Umbilical cord (tissue), 2 donors: Measurements from ENCODE around the gene POM121C. TPM values are rescaled to one million over a fixed set of nuclear protein-coding genes. Genes with fewer than 3 reads are reported as not detected.
A peak's percentile ranks its signal among the peaks of the same experiment; 100 is the strongest.
"Not testable (repeated sequence)": the region's sequence is repeated elsewhere in the genome, so short reads cannot be mapped to it uniquely, and the experiment has no call there.

Source experiments
- DNase-seq: peaks from one replicate; pipeline ENCODE4 v3.0.0-alpha.2; 2015; ENCODE audit warnings: low spot score
- total RNA-seq: library from RNA; depleted of rRNA; stranded (reverse); fragments of >200 nt; gene quantifications from one replicate; pipeline ENCODE4 v1.2.3, GENCODE V29; 2014; ENCODE audit warnings: low replicate concordance; ENCODE audit not compliant: insufficient read depth

The POM121C gene
- total RNA-seq: 21.9 TPM

DNA sequence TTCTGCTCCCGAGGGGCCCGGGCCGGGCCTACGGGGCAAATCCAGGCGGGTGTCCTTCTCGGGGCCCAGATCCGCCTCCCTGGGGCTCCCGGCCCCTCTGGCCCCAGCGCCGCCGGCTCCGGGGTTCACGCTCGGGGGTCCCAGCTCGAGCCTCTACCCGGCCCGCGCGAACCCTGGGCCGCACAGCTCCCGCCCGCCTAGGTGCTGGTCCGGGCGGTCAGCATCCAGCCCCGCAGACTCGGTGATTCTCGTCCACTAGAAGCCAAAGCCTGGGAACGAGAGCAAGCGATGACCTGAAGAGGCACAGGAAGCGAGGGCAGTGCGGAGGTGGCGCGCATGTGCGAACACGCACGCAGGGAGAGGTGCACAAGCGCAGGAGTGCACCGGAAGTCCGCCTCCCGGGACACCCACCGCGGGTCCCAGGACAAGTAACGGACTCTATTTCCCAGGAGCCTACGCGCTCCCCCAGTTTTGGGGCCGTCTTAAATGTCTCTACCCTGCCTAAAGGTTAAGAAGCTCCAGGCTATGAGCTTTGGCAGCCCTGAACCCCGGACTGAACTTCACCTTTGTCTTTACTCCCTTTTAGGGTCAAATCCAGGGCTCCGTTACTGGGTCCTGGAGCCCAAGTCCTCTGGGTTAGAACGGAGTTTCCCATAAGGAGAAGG is at the start of gene POM121C:
TSS of gene POM121C (minus strand) at position 321 of the 665 bp plus-strand sequence. CDS start 44,803 bp downstream, outside the sequence.
- DNase-seq: peak; percentile 97

GRCh38 chr7:75534727-75535307 is 48.7 kb upstream of the POM121C start:
- no peak for DNase-seq

DNA sequence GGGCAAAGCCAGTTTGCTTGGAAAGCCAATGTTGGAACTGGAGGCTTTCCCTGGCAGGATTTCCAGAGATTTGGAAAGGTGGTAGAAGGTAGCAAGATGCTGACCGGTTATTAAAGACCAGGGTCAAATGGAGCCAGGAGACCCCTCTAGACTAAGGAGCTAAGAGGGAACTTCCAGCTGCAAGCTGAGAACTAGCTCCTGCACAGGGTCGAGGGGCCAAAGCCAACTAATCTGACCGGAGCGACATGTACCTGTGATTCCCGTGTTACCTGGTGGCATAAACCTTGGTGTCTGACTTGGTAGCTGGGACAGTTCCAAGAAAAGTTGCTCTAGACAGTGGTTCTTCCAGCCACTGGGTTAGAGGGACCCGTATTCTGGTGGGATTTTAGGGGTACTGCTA is 47.8 kb upstream of the POM121C start:
- no peak for DNase-seq

- no peak for DNase-seq
These were observed 46.5 kb upstream of the POM121C start for GRCh38 chr7:75532639-75533038.

DNA sequence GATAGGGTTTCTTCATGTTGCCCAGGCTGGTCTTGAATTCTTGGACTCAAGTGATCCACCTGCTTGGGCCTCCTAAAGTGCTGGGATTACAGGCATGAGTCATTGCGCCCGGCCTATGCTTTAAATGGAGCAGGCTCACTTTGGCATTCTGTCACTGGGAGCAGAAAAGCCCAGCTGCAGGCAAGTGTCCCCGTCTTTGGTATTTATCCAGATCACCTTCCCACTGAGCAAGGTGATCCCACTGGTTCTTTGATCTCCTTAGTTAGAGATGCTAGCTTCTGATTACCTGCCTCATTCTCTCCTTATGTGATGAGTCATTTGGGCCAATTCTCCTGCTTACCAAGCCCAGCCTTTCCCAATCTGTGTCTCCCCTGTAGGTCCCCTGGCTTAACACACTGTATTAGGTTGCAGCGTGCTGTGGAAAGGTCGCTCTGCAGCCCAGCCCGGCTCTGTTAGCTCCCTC is 45.3 kb upstream of the POM121C start:
- DNase-seq: peak; percentile 7

- not testable (repeated sequence) for DNase-seq
These were observed 41.2 kb upstream of the POM121C start for GRCh38 chr7:75527224-75527722.

GRCh38 chr7:75521727-75522126 is 35.6 kb upstream of the POM121C start:
- not testable (repeated sequence) for DNase-seq

- not testable (repeated sequence) for DNase-seq
These were observed 32.7 kb upstream of the POM121C start for GRCh38 chr7:75518842-75519241.

DNA sequence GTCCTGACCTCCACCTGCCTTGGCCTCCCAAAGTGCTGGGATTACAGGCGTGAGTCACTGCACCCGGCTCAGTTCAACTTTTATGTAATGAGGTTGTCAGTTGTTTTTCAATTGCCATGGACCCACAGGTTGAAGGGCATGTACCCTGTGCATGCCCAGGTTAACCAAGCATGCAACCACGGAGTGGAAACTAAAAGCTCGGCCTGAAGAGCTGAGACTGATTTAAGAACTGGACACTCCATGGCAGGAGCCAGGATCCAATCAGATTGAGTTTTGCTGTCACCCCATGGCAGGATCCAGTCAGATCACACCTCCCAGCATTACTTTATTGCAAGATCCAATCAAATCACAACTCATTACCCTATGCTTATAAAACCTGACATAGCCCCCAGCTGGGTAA is 22.9 kb upstream of the POM121C start:
- DNase-seq: not testable (repeated sequence)

DNA sequence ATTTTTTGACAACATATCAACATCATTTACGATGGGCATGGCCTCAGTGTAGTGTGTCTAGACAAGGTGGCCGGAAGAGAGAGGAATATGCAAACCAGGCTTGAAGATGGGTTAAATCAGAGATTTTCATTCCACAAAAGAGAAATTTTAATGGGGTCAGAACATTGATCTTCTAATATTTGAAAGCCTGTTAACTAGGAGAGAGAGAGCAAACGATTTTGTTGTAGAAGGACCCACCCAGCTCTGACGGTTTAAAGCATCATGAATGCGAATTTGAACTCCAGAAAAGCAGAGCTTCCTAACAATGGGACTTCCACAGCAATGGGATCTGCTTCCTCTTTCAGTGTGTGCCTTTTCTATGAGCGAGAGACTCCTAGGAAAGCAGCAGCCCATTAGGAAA is 5.9 kb upstream of the POM121C start, which contains the start of gene SPDYE5:
TSS of gene SPDYE5 (plus strand) at position 301 of the 400 bp plus-strand sequence. CDS start 1,728 bp downstream, outside the sequence.
- not testable (repeated sequence) for DNase-seq

GRCh38 chr7:75485355-75485978 is 632 bp downstream of the POM121C start:
- DNase-seq: peak; percentile 2

- not testable (repeated sequence) for DNase-seq
These were observed 5.8 kb downstream of the POM121C start for GRCh38 chr7:75480313-75480712.

- DNase-seq: not testable (repeated sequence)
These were observed 8.6 kb downstream of the POM121C start for GRCh38 chr7:75477457-75477856.

DNA sequence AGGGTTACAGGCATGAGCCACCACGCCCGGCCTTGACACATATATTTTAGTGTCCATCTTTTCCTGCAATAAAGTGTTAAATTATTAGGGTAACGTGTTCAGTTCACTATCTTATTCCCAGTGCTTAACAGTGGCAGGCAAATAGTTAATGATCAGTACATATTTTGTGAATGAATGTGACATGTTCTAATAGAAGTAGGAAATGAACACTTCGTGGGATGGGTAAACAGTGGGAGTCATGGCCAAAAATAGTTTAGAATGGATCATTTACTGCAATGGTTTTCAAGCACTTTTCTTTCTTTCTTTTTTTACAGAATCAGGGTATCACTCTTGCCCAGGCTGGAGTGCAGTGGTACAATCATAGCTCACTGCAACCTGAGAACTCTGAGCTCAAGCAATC is 15.9 kb downstream of the POM121C start:
- DNase-seq: not testable (repeated sequence)

- DNase-seq: not testable (repeated sequence)
These were observed 25.6 kb downstream of the POM121C start for GRCh38 chr7:75460541-75460940.

- DNase-seq: not testable (repeated sequence)
These were observed 28.1 kb downstream of the POM121C start for GRCh38 chr7:75458034-75458433.

- not testable (repeated sequence) for DNase-seq
These were observed 29.7 kb downstream of the POM121C start for GRCh38 chr7:75456403-75456802.

DNA sequence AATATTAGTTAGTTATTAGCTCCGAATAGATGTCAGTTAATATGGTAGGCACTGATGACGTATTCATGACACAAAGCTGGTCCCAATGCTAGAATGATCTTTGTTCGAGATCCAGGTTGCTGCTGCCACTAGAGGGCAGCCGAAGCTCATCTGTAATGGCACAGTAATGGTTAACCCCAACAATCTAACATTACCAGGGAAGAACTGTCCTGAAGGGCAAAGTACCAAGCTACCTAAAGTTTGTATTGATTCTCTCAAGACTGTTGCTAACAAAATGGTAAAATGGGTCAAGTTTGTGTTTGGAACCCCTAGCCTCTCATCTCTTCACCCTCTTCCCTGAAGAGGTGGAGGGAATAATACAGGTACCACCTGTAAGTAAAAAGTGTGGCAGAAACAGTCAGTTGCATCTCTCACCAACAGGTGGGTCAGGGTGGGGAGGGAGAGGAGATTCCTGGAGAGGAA is 33.6 kb downstream of the POM121C start:
- not testable (repeated sequence) for DNase-seq

GRCh38 chr7:75449946-75450345 is 36.2 kb downstream of the POM121C start:
- DNase-seq: not testable (repeated sequence)

DNA sequence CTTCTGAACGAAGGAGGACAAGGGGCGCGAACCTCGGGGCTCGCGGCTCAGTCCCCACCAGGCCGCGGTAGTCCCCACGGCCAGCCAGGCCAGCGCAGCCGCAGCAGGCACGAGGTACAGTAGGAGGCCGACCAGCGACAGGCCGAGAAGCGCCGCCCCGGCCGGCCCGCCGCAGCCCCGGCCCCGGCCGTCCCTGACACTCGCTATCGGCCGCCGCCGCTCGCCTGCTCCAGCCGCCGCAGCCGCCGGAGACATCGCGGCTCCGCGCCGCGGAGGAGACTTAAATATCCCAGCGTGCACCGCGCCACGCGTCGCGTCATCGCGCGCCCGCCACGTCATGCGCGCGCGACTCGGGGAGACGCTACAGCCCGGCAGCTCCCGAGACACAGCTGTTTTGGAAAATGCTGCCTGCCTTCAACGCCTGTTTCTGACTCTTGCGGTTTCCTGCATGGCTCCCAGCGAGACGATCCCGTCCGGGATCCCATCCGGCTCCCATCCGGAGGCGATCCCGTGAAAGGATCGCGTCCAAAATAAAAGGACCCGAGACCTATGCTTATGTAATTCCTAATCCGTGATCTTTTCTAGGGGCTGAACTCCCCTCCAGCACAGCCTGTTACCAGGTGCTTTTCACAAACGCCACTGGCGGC is 43.5 kb downstream of the POM121C start:
- peak; percentile 10 for DNase-seq

DNA sequence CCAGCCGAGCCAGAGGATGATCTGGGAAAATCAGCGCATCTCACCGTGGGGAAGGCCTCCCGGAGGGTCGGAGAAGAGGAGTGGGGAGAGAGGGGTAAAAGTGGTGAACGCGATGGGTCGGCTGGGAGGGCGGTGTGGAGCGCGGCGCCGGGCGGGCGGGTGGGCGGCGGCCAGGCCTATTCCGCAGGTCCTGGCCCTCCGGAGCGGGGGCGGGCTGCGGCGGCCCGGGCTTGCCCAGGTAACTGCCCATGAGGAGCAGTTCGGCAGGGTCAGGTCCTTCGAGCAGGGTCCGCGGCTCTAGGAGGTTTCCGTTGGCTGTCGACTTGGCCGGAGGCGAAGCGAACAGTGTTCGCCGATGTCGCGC is 44.0 kb downstream of the POM121C start:
- DNase-seq: not testable (repeated sequence)

DNA sequence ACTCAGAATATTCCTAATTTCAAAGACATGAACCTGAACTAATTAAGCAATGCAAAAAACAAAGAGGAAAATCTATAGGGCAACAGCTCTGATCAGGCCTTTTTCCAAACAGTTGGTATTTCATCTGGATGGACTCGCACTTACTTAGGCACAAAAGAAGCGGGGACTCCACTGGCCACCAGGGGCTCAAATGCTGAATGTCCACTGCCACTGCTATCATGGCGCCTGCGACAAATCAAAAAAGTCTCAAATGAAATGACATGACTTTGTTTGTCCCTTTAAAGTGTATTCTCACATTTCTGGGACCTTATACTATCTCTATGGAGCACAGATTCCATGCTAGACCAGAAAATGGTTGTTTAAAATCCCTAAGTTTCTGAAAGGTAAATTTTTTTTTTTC is 47.1 kb downstream of the POM121C start:
- DNase-seq: not testable (repeated sequence)
